Measurements from ENCODE around the gene VAV2. TPM values are rescaled to one million over a fixed set of nuclear protein-coding genes. Genes with fewer than 3 reads are reported as not detected.

The VAV2 gene
- polyA plus RNA-seq, 1 of the 3 experiments (the other 2 are of a cell fraction) = 14.9 TPM

- Histone ChIP-seq H3K4me3 (ENCODE audit: low read depth in 2 of 2, low read length in 1 of 2) (no peak overlapping the region), H3K4me1 (ENCODE audit: control insufficient read depth in 1 of 2, insufficient read depth in 2 of 2, low read depth in 1 of 2, low read length in 1 of 2) (peaks cover 3 to 33% of the 10 kb centered on the region in 2 experiments; a peak in 1 of 4 replicates), H4K20me1 (ENCODE audit: insufficient read depth) (no peaks in the 10 kb centered on the region), H3K9ac (no peak overlapping the region), H3K9me2 (no peaks in the 10 kb centered on the region), H3F3A (replicated peaks; ENCODE audit: insufficient read depth) (no peaks in the 10 kb centered on the region), H2AFZ (ENCODE audit: low read depth) (no peak overlapping the region), H3K4me2 (no peak overlapping the region), H3K36me3 (replicated peaks in 1 of 2; ENCODE audit: control insufficient read depth in 1 of 2, insufficient read depth in 2 of 2, low read length in 1 of 2) (no peaks in the 10 kb centered on the region), H3K27ac (ENCODE audit: low read depth in 2 of 2, low read length in 1 of 2) (no peak overlapping the region), H3K79me2 (ENCODE audit: insufficient read depth) (no peaks in the 10 kb centered on the region), H3K9me3 (no peaks in the 10 kb centered on the region; the same call in 1 of the 2 replicates), H3K27me3 (ENCODE audit: insufficient read depth) (no peaks in the 10 kb centered on the region)
- no peak for DNase-seq
- ChIA-PET POLR2A (no interaction called here), CTCF (interaction anchor here (0.9 to 2.7 kb wide), 15 partner anchors 9 to 253 kb away, joined by 3 to 52 read pairs (median 11); partner anchors contain the start of gene ADAMTSL2)
- no peak for TF ChIP-seq RAD21 (IDR thresholded peaks at IDR 0.05; ENCODE audit: low read length)
- TF ChIP-seq PBX3 (IDR thresholded peaks at IDR 0.05) = no peak
- no peak for TF ChIP-seq NFIC (IDR thresholded peaks at IDR 0.05; ENCODE audit: borderline replicate concordance)
- no peak for TF ChIP-seq FOXM1 (IDR thresholded peaks at IDR 0.05; ENCODE audit: low read depth)
- no peak for TF ChIP-seq YY1 (IDR thresholded peaks at IDR 0.05; ENCODE audit: low read depth)
- TF ChIP-seq TAF1 (IDR thresholded peaks at IDR 0.05; ENCODE audit: borderline replicate concordance, low read depth, low read length) = no peak
- TF ChIP-seq ELF1 (IDR thresholded peaks at IDR 0.05) = no peak
- no peak for TF ChIP-seq TCF12 (IDR thresholded peaks at IDR 0.05)
- TF ChIP-seq EZH2phosphoT487 (IDR thresholded peaks at IDR 0.05; ENCODE audit: borderline replicate concordance, low read depth) = no peak
- no peak for TF ChIP-seq MEF2A (IDR thresholded peaks at IDR 0.05; ENCODE audit: borderline replicate concordance, low read depth)
- TF ChIP-seq RCOR1 (IDR thresholded peaks at IDR 0.05; ENCODE audit: low read length) = no peak
- TF ChIP-seq MAX (IDR thresholded peaks at IDR 0.05; ENCODE audit: low read depth) = no peak
- TF ChIP-seq RFX5 (IDR thresholded peaks at IDR 0.05; ENCODE audit: low read length) = no peak
- no peak for TF ChIP-seq IRF3 (IDR thresholded peaks at IDR 0.05; ENCODE audit: low read depth, low read length)
- no peak for TF ChIP-seq FOXJ3 (CRISPR knock-in tag; IDR thresholded peaks at IDR 0.05)
- no peak for TF ChIP-seq GABPA (IDR thresholded peaks at IDR 0.05; ENCODE audit: low read depth)
- no peak for TF ChIP-seq CHD2 (IDR thresholded peaks at IDR 0.05; ENCODE audit: low read length, partially characterized antibody)
- 87% methylated on average over 14 of the region's 14 CpGs for WGBS (ENCODE audit: low lambda C conversion rate)
These were observed 250.4 kb downstream of the VAV2 start for GRCh38 chr9:133741716-133742115.

GRCh38 chr9:133740911-133741310, 251.2 kb downstream of the VAV2 start:
- TF ChIP-seq FOXM1 (IDR thresholded peaks at IDR 0.05; ENCODE audit: low read depth) (no peak), RXRA (IDR thresholded peaks at IDR 0.05; ENCODE audit: borderline replicate concordance, low read depth) (no peak), EZH2phosphoT487 (IDR thresholded peaks at IDR 0.05; ENCODE audit: borderline replicate concordance, low read depth) (no peak)
- 84% methylated on average over 7 of the region's 8 CpGs for WGBS (ENCODE audit: low lambda C conversion rate)
- no peaks in the 10 kb centered on the region for H3K9me3 ChIP-seq
- H3K36me3 ChIP-seq (replicated peaks in 1 of 2; ENCODE audit: control insufficient read depth in 1 of 2, insufficient read depth in 2 of 2, low read length in 1 of 2) = no peaks in the 10 kb centered on the region
- H3K27me3 ChIP-seq (ENCODE audit: insufficient read depth) = no peaks in the 10 kb centered on the region
- no peaks in the 10 kb centered on the region for H3K9me2 ChIP-seq
- no peak overlapping the region for H3K9ac ChIP-seq
- H3K4me2 ChIP-seq = no peak overlapping the region
- H3K4me3 ChIP-seq (ENCODE audit: low read depth in 2 of 2, low read length in 1 of 2) = no peak overlapping the region
- ChIA-PET POLR2A (no interaction called here), CTCF (interaction anchor here (2.4 to 2.7 kb wide), 3 partner anchors 10 to 42 kb away, joined by 8 to 52 read pairs (median 34); no protein-coding TSS in a partner anchor)
- no peak overlapping the region for H2AFZ ChIP-seq (ENCODE audit: low read depth)
- no peaks in the 10 kb centered on the region for H3F3A ChIP-seq (replicated peaks; ENCODE audit: insufficient read depth)
- DNase-seq = no peak
- no peaks in the 10 kb centered on the region for H4K20me1 ChIP-seq (ENCODE audit: insufficient read depth)
- H3K4me1 ChIP-seq (ENCODE audit: control insufficient read depth in 1 of 2, insufficient read depth in 2 of 2, low read depth in 1 of 2, low read length in 1 of 2) = peaks cover 3 to 35% of the 10 kb centered on the region in 2 experiments; a peak in 1 of 4 replicates
- no peaks in the 10 kb centered on the region for H3K79me2 ChIP-seq (ENCODE audit: insufficient read depth)
- H3K27ac ChIP-seq (ENCODE audit: low read depth in 2 of 2, low read length in 1 of 2) = no peak overlapping the region

Measured in SK-N-SH (cell line).